Measurements from ENCODE around the gene MAP3K7.

MAP3K7 gene

GRCh38 chr6:90483116-90483839 lies 103.6 kb downstream of the MAP3K7 start:
- no peak for DNase-seq

- no peak for DNase-seq
Observed at GRCh38 chr6:90480666-90481065, 106.2 kb downstream of the MAP3K7 start.

- no peak for DNase-seq
Observed at GRCh38 chr6:90479603-90479926, 107.3 kb downstream of the MAP3K7 start.

DNA sequence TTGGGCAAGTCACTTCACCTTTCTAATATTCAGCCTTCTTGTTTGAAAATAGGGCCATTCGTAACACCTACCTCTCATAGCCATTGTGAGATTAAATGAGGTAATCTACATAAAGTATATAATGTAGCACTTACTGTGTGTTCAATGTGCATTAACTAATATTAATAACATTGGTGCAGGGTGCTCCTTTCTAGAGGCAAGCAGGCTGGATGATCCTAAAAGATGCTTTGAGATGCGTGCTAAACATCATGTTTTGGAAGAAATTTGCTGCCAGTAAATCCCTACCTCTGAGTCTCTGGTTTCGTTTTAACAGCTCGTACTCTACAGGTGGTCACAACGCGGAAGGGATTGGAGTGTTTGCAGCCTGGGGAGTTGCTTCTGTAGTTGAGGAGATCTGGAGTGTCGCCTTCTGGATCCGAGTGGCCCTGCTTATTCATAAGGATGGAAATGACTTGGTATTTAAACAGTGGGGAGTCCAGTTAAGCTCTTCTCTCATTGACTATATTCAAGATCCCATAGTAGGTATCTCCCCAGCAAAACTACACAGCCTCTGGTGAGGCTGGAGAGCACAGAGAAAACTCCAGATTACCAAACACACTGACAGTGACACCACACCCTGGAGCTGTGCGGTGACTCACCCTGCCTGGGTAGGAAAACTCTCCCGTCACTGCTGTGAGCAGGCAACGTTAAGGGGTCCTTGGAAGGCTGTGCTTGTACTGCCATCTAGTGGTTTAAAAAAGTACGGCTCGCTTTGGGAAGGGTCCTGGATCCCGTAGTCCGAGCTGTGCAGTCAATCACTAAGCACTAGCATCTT lies 107.9 kb downstream of the MAP3K7 start:
- DNase-seq: peak; percentile 86

DNA sequence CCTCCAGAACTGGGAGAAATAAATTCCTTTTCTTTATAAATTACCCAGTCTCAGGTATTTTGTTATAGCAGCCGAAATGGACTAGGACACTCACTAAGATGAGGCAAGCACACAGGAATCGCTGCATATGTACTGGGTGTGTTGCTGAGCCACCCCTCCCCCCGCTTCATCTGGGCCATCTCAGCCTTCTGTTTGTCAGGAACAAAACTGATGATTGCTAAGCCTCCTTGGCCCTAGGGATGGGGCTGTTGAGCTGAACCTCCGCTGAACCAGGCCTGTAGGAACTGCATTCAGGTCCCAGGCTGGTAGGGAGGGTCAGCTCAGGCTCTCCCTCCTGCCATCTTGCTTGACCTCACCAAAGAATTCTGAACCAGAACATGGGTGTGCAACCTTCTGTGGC lies 108.6 kb downstream of the MAP3K7 start:
- no peak for DNase-seq

- DNase-seq: no peak
Observed at GRCh38 chr6:90477366-90477765, 109.5 kb downstream of the MAP3K7 start.

- DNase-seq: no peak
Observed at GRCh38 chr6:90472716-90473115, 114.2 kb downstream of the MAP3K7 start.

- DNase-seq: no peak
Observed at GRCh38 chr6:90471263-90471662, 115.6 kb downstream of the MAP3K7 start.

DNA sequence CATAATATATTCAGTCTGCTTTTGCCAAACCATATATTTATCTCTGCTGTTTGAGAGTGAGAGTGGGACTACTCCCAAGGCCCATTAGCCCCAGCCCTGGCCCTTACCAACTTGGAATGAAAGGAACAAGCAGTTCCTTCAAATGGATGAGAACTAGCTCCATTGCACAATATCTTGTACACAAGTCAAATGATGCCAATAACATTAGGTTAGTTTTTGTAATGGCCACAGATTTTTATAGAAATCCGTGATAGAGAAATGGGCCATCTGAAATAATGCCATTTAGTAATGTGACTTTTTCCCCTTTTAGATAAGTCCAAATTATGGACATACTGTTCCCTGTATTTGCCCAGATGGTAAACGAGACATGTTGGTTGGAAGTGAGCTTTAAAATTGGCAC lies 117.0 kb downstream of the MAP3K7 start:
- DNase-seq: no peak

- DNase-seq: no peak
Observed at GRCh38 chr6:90468859-90469258, 118.0 kb downstream of the MAP3K7 start.

DNA sequence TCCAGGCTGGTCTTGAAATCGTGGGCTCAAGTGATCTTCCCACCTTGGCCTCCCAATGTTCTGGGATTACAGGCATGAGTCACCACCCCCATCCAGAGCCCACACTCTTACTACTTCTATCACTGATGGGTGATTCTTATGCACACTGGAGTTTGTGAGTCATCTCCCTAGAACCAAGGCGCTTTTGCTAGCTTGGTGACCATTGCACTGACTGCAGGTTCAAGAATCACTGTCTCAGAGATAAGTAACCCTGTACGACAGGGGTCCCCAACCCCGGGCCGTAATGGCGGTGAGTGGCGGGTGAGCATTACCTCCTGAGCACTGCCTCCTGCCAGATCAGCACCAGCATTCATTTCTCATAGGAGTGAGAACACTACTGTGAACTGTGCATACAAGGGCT lies 118.8 kb downstream of the MAP3K7 start:
- DNase-seq: no peak

GRCh38 chr6:90467546-90467945 lies 119.3 kb downstream of the MAP3K7 start:
- no peak for DNase-seq

GRCh38 chr6:90466154-90466940 lies 120.5 kb downstream of the MAP3K7 start:
- no peak for DNase-seq

GRCh38 chr6:90465686-90466085 lies 121.2 kb downstream of the MAP3K7 start:
- no peak for DNase-seq

DNA sequence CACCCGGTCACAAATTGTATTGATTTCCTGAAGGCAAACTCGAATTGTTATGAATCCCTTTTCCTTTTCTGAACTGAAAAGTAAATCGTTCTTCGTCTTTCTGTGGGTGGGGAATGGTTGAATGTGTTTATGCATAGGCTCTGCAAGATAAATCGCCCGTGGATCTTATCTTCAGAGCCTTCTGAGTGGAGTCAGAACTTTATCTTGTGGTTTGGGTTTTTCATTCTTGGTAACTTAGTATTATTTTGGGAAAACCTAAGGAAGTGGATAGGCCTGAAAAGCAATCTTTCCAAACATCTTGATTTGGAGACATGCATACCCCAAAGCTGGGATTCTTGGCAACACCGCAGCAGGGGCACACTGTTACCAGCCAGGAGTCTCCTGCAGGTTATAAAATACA lies 122.4 kb downstream of the MAP3K7 start:
- DNase-seq: no peak

GRCh38 chr6:90463874-90464273 lies 123.0 kb downstream of the MAP3K7 start:
- no peak for DNase-seq

All from DMS153 (cell line).